Measurements from ENCODE around the gene FOCAD. TPM values are rescaled to one million over a fixed set of nuclear protein-coding genes. Genes with fewer than 3 reads are reported as not detected.
"Not testable (repeated sequence)": the region's sequence is repeated elsewhere in the genome, so short reads cannot be mapped to it uniquely, and the experiment has no call there.

The FOCAD gene
- total RNA-seq, 1 donor from 2014 or later: 233 TPM

GRCh38 chr9:20884985-20885593 is 201.0 kb downstream of the FOCAD start:
- DNase-seq: no peak

- no peak for DNase-seq
Observed at GRCh38 chr9:20898885-20899554, 215.0 kb downstream of the FOCAD start.

DNA sequence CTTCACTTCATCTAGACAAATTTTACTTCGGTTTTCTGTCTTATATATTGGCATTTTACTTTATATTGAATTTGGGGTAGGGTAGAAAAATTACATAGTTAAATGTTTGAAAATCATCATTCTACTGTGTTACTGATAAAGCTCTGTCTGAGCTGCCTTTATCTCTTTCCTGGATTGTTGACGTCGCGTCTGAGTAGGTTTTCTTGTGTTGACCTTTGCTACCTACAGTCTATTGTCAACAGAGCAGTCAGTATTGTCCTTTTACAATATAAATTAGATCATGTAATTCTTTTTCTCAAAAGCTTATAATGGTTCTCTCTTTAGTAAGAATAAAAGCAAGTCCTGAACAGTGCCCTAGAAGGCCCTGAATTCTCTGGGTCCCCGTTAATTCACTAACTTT is 219.2 kb downstream of the FOCAD start:
- DNase-seq: no peak

- no peak for DNase-seq
Observed at GRCh38 chr9:20904995-20905394, 220.9 kb downstream of the FOCAD start.

GRCh38 chr9:20906326-20906725 is 222.3 kb downstream of the FOCAD start:
- no peak for DNase-seq

GRCh38 chr9:20908461-20908860 is 224.4 kb downstream of the FOCAD start:
- no peak for DNase-seq

DNA sequence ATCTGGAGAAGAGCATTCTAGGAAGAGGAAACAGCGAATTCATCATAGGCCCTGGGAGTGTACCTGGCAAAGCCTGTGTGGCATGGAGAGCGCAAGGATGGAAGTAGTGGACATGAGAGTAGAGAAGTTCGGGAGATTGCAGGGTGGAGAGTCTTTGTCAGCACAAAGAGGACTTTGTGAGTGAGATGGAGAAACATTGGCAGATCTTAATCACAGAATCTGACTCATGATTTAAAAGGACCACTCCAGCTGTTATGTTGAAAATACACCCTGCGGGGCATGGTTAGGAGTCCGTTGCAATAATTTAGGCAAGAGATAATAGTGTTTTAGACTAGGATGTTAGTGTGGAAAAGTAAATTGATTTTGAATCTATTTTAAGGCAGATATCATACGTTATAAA is 230.5 kb downstream of the FOCAD start:
- DNase-seq: no peak

DNA sequence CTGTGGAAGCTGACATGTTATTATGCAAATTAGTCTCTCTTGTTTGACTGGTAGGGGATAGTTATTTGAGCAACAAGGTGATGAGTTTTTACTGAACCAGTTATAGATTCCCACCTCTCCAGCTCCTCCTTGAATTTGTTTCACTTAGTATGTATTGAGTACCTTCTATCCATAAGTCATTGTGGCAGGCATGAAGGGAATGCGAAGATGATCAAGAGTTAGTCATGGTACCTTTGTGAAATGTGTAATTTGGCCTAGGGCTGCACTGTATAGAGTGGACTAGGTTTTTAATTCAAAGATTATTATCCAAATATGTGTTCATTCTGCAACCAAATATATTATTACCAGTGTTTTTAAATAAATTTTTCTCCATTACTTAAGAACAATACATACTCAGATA is 237.3 kb downstream of the FOCAD start:
- DNase-seq: no peak

DNA sequence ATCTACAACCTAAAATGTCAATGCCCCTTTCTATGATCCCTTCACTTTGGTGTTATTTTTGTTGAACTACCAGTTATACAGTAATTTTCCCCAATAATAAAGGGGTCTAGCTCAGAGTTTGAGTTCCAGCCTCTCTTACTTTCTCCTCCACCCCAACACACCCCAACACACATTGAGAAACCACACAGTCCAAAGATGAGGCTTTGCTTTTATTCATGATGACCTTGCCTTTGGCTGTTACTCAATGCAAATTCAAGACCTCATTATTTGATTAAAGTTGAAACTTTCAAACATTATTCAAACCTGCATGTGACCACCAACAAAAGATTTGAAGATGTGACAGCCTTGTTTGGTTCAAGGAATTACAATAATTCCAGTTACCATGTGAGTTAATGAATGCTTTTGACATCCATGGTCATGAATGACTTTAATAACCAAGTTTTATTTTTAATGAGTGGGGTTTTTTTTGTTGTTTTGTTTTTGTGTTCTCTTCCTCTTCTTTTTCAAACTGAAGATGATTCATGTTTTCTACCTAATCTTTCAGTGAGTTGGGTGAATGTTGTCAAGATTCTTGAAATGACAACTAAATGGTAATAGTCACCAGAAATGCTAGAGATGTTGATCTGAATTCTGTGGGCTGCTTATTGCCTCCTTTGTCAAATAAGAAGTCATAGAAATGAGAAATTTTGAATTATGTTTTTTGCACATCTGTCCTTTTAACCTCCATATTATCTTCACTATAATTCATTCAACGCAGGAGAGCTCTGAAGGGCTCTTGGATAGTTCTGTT is 241.4 kb downstream of the FOCAD start:
- no peak for DNase-seq

- DNase-seq: peak; percentile 22
Observed at GRCh38 chr9:20929276-20929675, 245.2 kb downstream of the FOCAD start.

DNA sequence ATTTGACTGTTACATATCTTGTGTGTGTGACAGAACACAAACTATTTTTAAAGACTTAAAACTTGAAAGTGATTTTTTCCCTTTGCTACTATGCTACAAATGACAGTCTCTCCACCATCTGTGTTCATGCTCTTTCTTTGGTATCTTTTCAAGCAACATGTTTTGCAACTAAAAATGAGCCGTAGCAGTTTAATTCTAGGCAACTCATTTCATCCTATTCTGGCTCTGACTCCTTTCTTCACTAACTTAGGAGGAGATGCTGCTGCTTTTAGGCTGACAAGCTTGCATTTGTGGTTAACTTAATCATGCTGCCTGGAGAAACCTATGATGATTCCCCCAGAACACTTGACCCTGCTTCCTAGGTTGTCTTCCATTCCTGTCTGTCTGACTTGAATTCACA is 246.8 kb downstream of the FOCAD start:
- DNase-seq: no peak

GRCh38 chr9:20940447-20941173 is 256.6 kb downstream of the FOCAD start:
- no peak for DNase-seq

- no peak for DNase-seq
Observed at GRCh38 chr9:20941174-20941690, 257.2 kb downstream of the FOCAD start.

- DNase-seq: no peak
Observed at GRCh38 chr9:20944507-20944906, 260.4 kb downstream of the FOCAD start.

DNA sequence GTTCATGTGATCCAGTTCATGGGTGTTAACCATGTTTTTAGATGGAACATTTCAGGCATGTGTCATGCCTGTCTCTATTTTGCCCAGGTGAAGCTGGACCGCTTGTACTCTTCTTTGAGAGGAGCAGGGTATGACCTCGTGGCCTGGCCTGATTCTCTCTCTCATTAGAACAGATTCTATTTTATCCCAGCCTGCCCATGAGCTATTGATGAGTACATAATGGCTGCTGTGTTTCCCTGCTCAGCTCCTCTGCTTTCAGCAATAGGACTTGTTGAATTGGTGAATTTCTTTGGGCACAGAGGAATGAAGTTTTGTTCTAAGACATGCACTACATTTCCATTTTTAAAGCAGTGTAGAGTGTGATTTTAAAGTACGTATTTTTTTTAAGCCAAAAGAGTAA is 261.2 kb downstream of the FOCAD start:
- DNase-seq: no peak

- no peak for DNase-seq
Observed at GRCh38 chr9:20945856-20946255, 261.8 kb downstream of the FOCAD start.

- no peak for DNase-seq
Observed at GRCh38 chr9:20948703-20949102, 264.6 kb downstream of the FOCAD start.

DNA sequence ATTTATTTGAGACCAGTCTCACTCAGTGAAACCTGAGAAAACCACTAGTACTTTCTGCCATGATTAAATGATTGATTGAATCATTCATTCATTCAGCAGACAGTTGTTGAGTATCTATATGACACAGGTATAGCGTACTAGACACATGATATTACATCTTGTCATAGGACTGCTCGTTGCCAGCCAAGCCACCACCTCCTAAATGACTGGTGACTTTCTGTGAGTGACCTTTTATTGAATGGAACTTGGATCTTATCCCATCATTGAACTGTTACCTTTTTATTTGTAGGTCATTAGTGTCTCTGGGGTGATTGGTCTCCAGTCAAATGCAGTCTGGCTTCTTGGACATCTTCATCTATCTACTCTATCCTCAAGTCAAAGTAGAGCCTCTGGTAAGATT is 266.6 kb downstream of the FOCAD start:
- no peak for DNase-seq

GRCh38 chr9:20962536-20963225 is 278.6 kb downstream of the FOCAD start:
- no peak for DNase-seq

DNA sequence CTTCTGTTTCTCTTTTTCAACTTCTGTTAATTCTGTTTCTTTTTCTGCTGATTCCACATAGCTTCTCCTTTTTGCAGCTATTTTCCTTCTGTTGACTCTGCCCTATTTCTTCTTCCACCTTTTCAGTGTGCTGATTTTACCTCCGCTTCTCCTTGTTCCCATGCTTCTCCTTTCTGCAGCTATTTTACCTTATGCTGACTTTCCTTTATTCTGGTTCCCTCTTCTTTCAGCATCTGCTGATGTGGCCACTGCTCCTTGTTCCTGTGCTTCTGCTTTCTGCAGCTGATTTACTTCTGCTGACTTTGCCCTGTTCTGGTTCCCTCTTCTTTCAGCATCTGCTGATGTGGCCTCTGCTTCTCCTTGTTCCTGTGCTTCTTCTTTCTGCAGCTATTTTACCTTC is 288.6 kb downstream of the FOCAD start:
- no peak for DNase-seq

DNA sequence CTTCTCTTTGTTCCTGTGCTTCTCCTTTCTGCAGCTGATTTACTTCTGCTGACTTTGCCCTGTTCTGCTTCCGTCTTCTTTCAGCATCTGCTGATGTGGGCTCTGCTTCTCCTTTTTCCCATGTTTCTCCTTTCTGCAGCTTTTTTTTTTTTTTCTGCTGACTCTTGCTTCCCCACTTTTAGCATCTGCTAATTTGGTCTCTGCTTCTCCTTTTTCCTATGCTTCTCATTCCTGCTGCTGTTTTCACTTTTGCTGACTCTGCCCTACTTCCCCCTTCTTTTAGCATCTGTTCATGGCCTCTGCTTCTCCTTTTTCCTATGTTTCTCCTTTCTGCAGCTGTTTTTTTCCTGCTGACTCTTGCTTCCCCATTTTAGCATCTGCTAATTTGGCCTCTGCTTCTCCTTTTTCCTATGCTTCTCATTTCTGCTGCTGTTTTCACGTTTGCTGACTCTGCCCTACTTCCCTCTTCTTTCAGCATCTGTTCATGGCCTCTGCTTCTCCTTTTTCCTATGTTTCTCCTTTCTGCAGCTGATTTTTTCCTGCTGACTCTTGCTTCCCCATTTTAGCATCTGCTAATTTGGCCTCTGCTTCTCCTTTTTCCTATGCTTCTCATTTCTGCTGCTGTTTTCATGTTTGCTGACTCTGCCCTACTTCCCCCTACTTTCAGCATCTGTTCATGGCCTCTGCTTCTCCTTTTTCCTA is 289.3 kb downstream of the FOCAD start:
- not testable (repeated sequence) for DNase-seq
